GM20431 (cell line): ENCODE data around the gene SIPA1.

Experiments
- in situ Hi-C: fragments of 300-500 bp; cut with MseI, MboI; formaldehyde crosslinking; loops from one replicate; pipeline ENCODE4 v1.15.0; 2020; ENCODE audit warnings: low sequenced_read_pairs; ENCODE audit not compliant: unreplicated experiment

Gene SIPA1

GRCh38 chr11:65696802-65697552 is 59.1 kb downstream of the SIPA1 start:
- in situ Hi-C loops = no loop called here

- in situ Hi-C loops = no loop called here
These were observed 60.3 kb downstream of the SIPA1 start for GRCh38 chr11:65698205-65698604.

GRCh38 chr11:65699306-65699705 is 61.4 kb downstream of the SIPA1 start:
- in situ Hi-C loops = no loop called here

- in situ Hi-C loops = loop anchor here (25.0 kb wide), 1 partner anchor 287 kb away; no protein-coding TSS in a partner anchor
These were observed 62.5 kb downstream of the SIPA1 start for GRCh38 chr11:65700399-65700798.
